ENCODE results near the gene TMC2.

DNA sequence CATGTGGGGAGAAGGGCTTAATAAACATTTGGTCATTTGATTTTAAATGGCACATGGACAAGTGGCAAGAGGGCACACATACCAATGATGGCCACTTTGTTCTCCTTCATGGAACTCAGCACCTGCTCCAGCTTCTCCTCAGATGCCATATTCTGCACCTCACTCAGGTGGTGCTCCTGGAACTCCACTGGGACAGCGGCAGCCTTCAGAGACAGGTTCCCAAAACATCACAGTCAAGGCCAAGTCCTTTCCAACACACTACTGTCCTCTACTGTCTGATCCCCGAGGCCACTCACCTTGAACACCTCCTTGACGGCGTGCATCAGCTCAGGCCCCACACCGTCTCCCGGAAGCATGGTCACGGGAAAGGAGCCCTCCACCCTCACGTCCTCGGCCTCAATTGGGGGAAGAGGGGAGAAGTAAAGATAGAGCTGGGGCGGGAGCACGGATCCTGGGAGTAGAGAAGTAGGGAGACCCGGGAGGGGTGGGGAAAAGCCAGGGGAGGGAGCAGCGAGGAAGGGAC lies 127.1 kb downstream of the TMC2 start:
- TF ChIP-seq, protein P1, sequence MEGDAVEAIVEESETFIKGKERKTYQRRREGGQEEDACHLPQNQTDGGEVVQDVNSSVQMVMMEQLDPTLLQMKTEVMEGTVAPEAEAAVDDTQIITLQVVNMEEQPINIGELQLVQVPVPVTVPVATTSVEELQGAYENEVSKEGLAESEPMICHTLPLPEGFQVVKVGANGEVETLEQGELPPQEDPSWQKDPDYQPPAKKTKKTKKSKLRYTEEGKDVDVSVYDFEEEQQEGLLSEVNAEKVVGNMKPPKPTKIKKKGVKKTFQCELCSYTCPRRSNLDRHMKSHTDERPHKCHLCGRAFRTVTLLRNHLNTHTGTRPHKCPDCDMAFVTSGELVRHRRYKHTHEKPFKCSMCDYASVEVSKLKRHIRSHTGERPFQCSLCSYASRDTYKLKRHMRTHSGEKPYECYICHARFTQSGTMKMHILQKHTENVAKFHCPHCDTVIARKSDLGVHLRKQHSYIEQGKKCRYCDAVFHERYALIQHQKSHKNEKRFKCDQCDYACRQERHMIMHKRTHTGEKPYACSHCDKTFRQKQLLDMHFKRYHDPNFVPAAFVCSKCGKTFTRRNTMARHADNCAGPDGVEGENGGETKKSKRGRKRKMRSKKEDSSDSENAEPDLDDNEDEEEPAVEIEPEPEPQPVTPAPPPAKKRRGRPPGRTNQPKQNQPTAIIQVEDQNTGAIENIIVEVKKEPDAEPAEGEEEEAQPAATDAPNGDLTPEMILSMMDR (IDR thresholded peaks at IDR 0.05), result no peak
- TF ChIP-seq POLR2A (IDR thresholded peaks at IDR 0.05), result no peak

Measured in vagina (tissue), 2 donors.